ENCODE results near the gene LYRM9. TPM values are rescaled to one million over a fixed set of nuclear protein-coding genes. Genes with fewer than 3 reads are reported as not detected.

LYRM9 gene
- 10 to 100 TPM in 3 of 4 donors, 1 to 10 TPM in 1; 5.0 to 21.6 (median 16.7) TPM for total RNA-seq

DNA sequence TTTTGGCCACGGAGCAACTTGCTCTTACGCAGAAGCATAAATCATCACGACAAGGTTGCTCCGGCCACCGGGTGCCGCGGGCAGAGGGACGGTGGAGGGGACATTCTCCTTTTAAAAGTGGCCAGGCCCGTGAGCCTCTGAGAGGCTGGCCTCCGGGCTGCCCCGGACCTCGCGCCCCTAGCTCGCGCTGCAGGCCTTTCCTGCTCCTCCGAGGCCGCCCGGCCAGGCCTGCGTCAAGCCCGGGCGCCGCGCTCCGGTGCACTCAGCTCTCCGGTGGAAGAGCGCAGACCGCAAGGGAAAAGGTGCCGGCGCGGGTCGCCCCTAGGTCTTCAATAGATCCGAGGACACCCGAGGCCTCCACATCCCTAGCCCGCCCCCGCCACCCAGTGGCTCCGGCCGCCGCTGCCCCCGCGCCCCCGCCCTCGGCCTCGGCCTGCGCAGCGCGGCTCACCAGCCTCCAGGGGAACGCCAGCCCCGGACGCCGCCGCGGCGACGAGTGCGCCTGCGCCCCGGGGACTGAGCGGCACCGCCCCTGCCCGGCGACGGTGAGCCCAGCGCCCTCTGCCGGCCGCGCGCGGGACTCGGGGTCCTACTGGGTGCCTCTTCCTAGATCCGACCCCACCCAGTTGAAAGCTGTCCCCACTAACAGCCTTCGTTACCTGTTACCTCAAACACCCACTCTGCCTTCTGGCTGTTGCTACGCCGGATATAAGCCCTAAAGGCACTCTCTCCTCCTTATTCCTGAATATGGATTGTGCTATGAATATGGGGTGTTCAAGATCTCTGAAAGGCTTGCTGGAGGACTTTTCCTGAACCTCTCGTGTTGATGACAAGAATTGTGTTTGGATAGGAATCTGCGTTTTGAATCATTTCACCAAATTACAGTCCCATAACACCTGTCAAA is at the start of gene LYRM9:
Gene LYRM9 (minus strand): TSS at position 500 of the 904 bp plus-strand sequence. CDS start 10,671 bp downstream, outside the sequence.
- peak; percentile 93 for DNase-seq (ENCODE audit: extremely low spot score)
- 2% methylated on average over 36 of the region's 75 CpGs for WGBS

DNA sequence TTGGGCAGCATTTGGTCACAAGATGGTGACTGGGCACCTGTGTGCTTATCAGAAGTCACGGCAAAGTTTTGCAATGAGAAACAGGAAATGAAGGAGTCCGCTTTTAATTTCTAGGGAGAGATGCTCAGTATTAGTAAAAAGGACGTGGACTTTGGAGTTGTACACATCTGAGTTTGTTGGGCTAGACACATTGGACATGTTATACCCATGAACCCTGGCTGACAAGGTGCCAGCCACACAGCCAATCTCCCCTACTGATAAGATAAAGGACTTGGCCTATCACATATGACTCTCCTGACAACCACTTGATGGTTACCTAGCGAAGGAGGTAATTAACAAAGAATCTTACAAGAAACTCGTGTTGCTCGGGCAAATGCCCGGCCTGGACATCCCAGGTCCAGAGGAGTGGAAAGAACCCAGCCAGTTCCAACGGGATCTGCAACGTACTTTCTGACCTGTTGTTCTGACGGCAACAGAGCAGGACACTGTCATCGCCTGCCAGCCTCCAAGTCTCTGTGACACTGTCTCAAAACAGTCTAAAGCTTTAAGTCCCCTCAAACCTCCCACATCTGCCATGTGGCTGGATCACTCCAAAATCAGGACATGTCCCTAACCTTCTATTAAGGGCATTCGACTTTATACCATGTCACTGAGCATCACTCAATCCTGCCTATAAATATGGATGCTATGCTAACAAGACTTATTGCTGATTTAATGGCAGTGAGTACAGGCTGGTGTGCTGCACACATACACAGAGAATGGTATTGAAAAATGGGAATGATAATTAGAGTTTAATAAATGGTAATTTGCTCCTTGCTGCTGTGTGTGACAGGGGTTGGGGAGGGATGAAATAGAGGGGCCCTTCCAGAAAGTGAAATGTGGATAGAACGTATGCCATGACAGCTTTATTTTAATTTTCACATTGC is 47.6 kb upstream of the LYRM9 start:
- intact Hi-C loops (cut with DNase I) = no loop called here
- Histone ChIP-seq H3K36me3 (no peaks in the 10 kb centered on the region), H3K9me3 (no peaks in the 10 kb centered on the region), H3K27ac (replicated peaks in 1 of 4) (no peak overlapping the region), H3K4me1 (no peaks in the 10 kb centered on the region), H3K27me3 (peaks cover 0 to 11% (median 0%) of the 10 kb centered on the region in 4 donors), H3K4me3 (no peak overlapping the region)
- no peak for TF ChIP-seq EP300 (IDR thresholded peaks at IDR 0.05)
- TF ChIP-seq CTCF (IDR thresholded peaks at IDR 0.05) = no peak
- no peak for TF ChIP-seq POLR2AphosphoS5 (IDR thresholded peaks at IDR 0.05)
- TF ChIP-seq POLR2A (IDR thresholded peaks at IDR 0.05; ENCODE audit: low read depth) = no peak
- 68% methylated on average over 12 of the region's 13 CpGs for WGBS
- DNase-seq (ENCODE audit: extremely low spot score) = no peak

More for the DNA sequence above, at the start of gene LYRM9:
- intact Hi-C loops (cut with DNase I) = loop anchor here (5.0 to 10.0 kb wide), 2 partner anchors 86 to 152 kb away; partner anchors contain the start of gene NLK
- Histone ChIP-seq H3K36me3 (no peaks in the 10 kb centered on the region), H3K27ac (replicated peaks in 1 of 4) (peak within 1 kb of the TSS; percentile 84 to 89 (median 86)), H3K4me1 (peaks cover 3 to 34% (median 27%) of the 10 kb centered on the region in 4 donors), H3K9me3 (no peaks in the 10 kb centered on the region), H3K4me3 (peak within 1 kb of the TSS; percentile 69 to 89 (median 80)), H3K27me3 (peaks cover 0 to 12% (median 0%) of the 10 kb centered on the region in 4 donors)
- peak; percentile 84 to 98 (median 87) for TF ChIP-seq CTCF (IDR thresholded peaks at IDR 0.05)
- no peak for TF ChIP-seq POLR2A (IDR thresholded peaks at IDR 0.05; ENCODE audit: low read depth)
- TF ChIP-seq POLR2AphosphoS5 (IDR thresholded peaks at IDR 0.05) = peak; percentile 66 to 83

- H3K27me3 ChIP-seq = peaks cover 0 to 19% (median 0%) of the 10 kb centered on the region in 4 donors
- no peaks in the 10 kb centered on the region for H3K4me1 ChIP-seq
- H3K4me3 ChIP-seq = no peak overlapping the region
- TF ChIP-seq POLR2A (IDR thresholded peaks at IDR 0.05; ENCODE audit: low read depth) = no peak
- no peaks in the 10 kb centered on the region for H3K9me3 ChIP-seq
- no peaks in the 10 kb centered on the region for H3K36me3 ChIP-seq
- intact Hi-C loops (cut with DNase I) = no loop called here
- H3K27ac ChIP-seq (replicated peaks in 1 of 4) = no peak overlapping the region
- 37% methylated on average over 7 of the region's 7 CpGs for WGBS
- no peak for DNase-seq (ENCODE audit: extremely low spot score)
These were observed 46.6 kb upstream of the LYRM9 start for GRCh38 chr17:27939474-27940465.

DNA sequence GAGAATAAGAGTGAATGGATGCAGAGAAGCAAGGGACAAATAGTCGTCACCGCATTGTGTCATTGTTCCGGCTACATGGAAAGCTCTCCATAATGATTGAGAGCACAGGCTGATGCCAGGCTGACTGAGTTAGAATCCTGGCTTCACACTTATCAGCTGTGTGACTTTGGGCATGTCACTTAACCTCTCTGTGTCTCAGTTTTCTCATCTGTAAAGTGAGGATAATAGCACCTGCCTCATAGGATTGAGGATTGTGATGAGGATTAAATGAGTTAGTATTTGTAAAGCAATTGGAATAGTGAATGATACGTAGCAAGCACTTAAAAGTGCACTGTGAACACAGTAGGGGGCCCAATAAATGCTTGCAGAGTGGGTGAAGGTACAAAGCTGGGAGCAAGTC is 45.7 kb upstream of the LYRM9 start:
- Histone ChIP-seq H3K4me3 (no peak overlapping the region), H3K27ac (replicated peaks in 1 of 4) (no peak overlapping the region), H3K27me3 (peaks cover 0 to 19% (median 0%) of the 10 kb centered on the region in 4 donors), H3K36me3 (no peaks in the 10 kb centered on the region), H3K4me1 (no peaks in the 10 kb centered on the region), H3K9me3 (peaks cover 0 to 3% (median 0%) of the 10 kb centered on the region in 4 donors)
- intact Hi-C loops (cut with DNase I) = no loop called here
- TF ChIP-seq POLR2A (IDR thresholded peaks at IDR 0.05; ENCODE audit: low read depth) (no peak), EP300 (IDR thresholded peaks at IDR 0.05) (no peak), CTCF (IDR thresholded peaks at IDR 0.05) (no peak), POLR2AphosphoS5 (IDR thresholded peaks at IDR 0.05) (no peak)
- 82% methylated on average over 4 of the region's 4 CpGs for WGBS
- DNase-seq (ENCODE audit: extremely low spot score) = no peak
